Skeletal muscle tissue (tissue), 4 donors: Measurements from ENCODE around the gene TDRD1. TPM values are rescaled to one million over a fixed set of nuclear protein-coding genes. Genes with fewer than 3 reads are reported as not detected.

Experiments used
- H3K27ac ChIP-seq: one replicate; pipeline ENCODE4 v1.7.0; 2013; ENCODE audit warnings: mild to moderate bottlenecking, low read depth, low read length, inconsistent platforms
- H3K27me3 ChIP-seq, 3 donors: one replicate each; pipeline ENCODE4 v1.7.0; 2013; ENCODE audit warnings: low read length in 3 of 3; ENCODE audit not compliant: control insufficient read depth in 3 of 3, insufficient read depth in 3 of 3
- H3K36me3 ChIP-seq, 3 donors: one replicate each; pipeline ENCODE4 v1.7.0; 2013; ENCODE audit warnings: low read length in 3 of 3; ENCODE audit not compliant: control insufficient read depth in 3 of 3, insufficient read depth in 3 of 3
- H3K4me1 ChIP-seq, 3 donors: one replicate each; pipeline ENCODE4 v1.7.0; 2013; ENCODE audit warnings: low read length in 3 of 3, mild to moderate bottlenecking in 3 of 3; ENCODE audit not compliant: control insufficient read depth in 3 of 3, insufficient read depth in 3 of 3
- H3K4me3 ChIP-seq, 3 donors: one replicate each; pipeline ENCODE4 v1.7.0; 2013; ENCODE audit warnings: low read length in 3 of 3
- H3K9ac ChIP-seq, 3 donors: one replicate each; pipeline ENCODE4 v1.7.0; 2013; ENCODE audit warnings: low read length in 3 of 3, mild to moderate bottlenecking in 3 of 3, moderate library complexity in 2 of 3, low read depth in 1 of 3
- H3K9me3 ChIP-seq, 3 donors: one replicate each; pipeline ENCODE4 v1.7.0; 2013; ENCODE audit warnings: low read length in 3 of 3; ENCODE audit not compliant: control insufficient read depth in 3 of 3
- total RNA-seq: library from RNA; depleted of rRNA; stranded (reverse); fragments of >200 nt; gene quantifications from one replicate; pipeline ENCODE4 v1.2.3, GENCODE V29; 2014
- donor health status: Osteomylitis.

Gene TDRD1
- total RNA-seq, 1 donor from 2014 or later: 0.52 TPM

DNA sequence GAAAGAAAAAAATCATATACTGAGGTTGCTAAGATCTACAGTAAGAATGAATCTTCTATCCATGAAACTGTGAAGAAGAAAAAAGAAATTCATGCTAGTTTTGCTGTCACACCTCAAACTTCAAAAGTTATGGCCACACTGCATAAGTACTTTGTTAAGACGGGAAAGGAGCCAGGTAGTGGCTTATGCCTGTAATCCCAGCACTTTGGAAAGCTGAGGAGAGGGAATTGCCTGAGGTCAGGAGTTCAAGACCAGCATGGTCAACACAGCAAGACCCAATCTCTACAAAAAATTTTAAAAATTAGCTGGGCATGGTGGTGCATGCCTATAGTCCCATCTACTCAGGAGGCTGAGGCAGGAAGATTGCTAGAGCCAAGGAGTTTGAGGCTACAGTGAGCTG is 27.3 kb upstream of the TDRD1 start:
- Histone ChIP-seq H3K36me3 (peaks cover 2 to 31% (median 28%) of the 10 kb centered on the region in 3 donors), H3K9me3 (no peaks in the 10 kb centered on the region), H3K27me3 (no peaks in the 10 kb centered on the region), H3K27ac (no peak overlapping the region), H3K4me3 (no peak overlapping the region), H3K9ac (no peak overlapping the region), H3K4me1 (no peaks in the 10 kb centered on the region)

DNA sequence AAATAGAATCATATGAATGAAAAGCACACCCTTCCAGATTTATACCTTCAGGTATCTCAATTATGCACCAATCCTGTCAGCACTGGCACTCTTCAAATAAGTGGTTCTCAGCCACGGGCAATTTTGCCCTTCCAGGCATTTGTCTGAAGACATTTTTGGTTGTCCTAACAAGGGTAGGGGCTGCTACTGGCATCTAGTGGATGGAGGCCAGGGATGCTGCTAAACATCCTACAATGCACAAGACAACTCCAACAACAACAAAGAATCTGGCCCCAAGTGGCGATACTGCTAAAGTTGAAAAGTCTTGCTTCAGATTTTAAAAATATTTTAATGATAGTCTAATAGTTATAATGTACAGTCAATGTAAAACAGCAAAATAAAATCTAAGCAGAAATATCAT is 21.2 kb upstream of the TDRD1 start:
- H3K9me3 ChIP-seq: no peaks in the 10 kb centered on the region
- H3K27ac ChIP-seq: no peak overlapping the region
- H3K36me3 ChIP-seq: peaks cover 2 to 17% (median 13%) of the 10 kb centered on the region in 3 donors
- no peak overlapping the region for H3K4me3 ChIP-seq
- no peaks in the 10 kb centered on the region for H3K27me3 ChIP-seq
- H3K9ac ChIP-seq: no peak overlapping the region
- no peaks in the 10 kb centered on the region for H3K4me1 ChIP-seq

DNA sequence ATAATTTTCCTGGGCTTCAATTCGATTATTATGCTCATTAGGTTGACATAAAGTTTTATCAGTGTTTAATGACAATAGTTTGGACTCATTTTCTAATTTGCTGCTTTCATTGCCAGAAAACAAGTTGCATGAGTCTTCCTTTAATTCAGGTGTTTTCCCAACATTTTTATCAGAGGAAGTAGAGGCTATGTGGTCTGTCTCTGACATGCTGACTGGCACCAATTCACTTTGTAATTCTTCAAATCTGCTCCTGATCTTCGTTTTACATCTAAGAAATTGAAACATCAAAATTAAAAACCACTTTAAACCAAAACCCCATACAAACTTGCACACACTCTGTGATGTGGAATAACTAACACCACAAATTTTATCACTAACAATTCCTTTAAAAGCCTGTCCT is 16.1 kb upstream of the TDRD1 start:
- Histone ChIP-seq H3K27ac (no peak overlapping the region), H3K4me3 (no peak overlapping the region), H3K9me3 (no peaks in the 10 kb centered on the region), H3K36me3 (peaks cover 0 to 2% (median 0%) of the 10 kb centered on the region in 3 donors), H3K9ac (no peak overlapping the region), H3K4me1 (peaks cover 0 to 3% (median 0%) of the 10 kb centered on the region in 3 donors), H3K27me3 (no peaks in the 10 kb centered on the region)

DNA sequence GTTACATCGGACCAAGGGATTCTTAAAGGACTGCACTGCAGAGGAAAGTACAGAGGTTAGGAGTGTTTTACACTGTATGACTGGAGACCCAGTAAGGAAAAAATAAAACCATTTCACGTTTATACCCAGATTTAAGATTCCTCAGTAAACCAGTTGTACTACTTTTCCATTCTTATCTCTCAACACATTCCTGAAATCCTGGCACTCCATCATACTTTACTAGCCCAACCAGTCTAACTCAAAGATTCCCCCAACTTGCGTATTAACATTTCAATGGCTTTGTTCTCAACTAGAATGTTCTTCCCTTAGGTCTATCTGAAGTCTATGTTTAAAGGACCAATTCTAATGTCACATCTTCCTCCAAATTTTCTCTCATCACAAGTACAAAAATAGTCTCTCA is 13.1 kb upstream of the TDRD1 start:
- H3K4me3 ChIP-seq: no peak overlapping the region
- peaks cover 0 to 3% (median 0%) of the 10 kb centered on the region in 3 donors for H3K4me1 ChIP-seq
- no peak overlapping the region for H3K27ac ChIP-seq
- peaks cover 0 to 3% (median 2%) of the 10 kb centered on the region in 3 donors for H3K36me3 ChIP-seq
- no peaks in the 10 kb centered on the region for H3K27me3 ChIP-seq
- H3K9me3 ChIP-seq: peaks cover 0 to 3% (median 0%) of the 10 kb centered on the region in 3 donors
- H3K9ac ChIP-seq: no peak overlapping the region

DNA sequence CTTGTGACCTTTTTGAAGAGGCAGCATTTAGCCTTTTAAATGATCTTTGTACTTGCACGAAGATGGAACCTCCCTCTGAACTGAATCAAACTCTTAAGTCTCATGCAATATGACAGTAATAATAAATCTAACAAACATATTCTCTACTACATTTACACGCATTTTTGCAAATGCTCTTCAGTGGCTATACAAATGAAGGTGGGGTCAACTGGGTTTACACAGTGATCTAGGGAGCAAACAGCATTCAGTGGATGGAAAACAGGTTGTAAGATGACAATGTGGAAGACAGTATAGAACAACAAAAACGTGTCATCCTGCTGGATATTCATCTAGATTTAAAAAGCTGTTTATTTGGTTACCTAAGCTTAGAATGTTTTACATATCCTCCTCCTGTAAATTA is 12.7 kb upstream of the TDRD1 start:
- Histone ChIP-seq H3K36me3 (peaks cover 0 to 3% (median 2%) of the 10 kb centered on the region in 3 donors), H3K4me3 (no peak overlapping the region), H3K9ac (no peak overlapping the region), H3K27me3 (no peaks in the 10 kb centered on the region), H3K27ac (no peak overlapping the region), H3K9me3 (peaks cover 0 to 3% (median 0%) of the 10 kb centered on the region in 3 donors), H3K4me1 (peaks cover 0 to 3% (median 0%) of the 10 kb centered on the region in 3 donors)

DNA sequence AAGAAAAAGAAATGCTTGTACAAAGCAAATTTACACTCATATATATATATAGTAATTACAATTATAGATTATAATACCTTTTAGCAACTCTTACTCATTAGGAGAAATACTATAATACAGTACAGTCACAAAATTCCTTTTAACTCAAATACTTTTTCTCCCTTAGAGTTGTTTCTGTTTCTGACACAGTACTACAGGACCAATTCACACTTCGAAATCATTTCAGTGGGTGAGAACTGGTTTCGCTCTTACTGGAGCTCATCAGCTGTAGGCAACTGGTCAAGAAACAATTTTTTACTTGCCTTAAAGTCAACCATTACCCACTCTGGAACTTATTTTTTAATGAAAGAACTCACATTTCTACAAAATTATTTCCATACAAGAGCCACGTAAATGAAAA is 11.2 kb upstream of the TDRD1 start:
- Histone ChIP-seq H3K36me3 (peaks cover 0 to 3% (median 0%) of the 10 kb centered on the region in 3 donors), H3K9me3 (peaks cover 0 to 3% (median 0%) of the 10 kb centered on the region in 3 donors), H3K9ac (no peak overlapping the region), H3K4me1 (peaks cover 0 to 3% (median 3%) of the 10 kb centered on the region in 3 donors), H3K27me3 (no peaks in the 10 kb centered on the region), H3K27ac (no peak overlapping the region), H3K4me3 (no peak overlapping the region)

DNA sequence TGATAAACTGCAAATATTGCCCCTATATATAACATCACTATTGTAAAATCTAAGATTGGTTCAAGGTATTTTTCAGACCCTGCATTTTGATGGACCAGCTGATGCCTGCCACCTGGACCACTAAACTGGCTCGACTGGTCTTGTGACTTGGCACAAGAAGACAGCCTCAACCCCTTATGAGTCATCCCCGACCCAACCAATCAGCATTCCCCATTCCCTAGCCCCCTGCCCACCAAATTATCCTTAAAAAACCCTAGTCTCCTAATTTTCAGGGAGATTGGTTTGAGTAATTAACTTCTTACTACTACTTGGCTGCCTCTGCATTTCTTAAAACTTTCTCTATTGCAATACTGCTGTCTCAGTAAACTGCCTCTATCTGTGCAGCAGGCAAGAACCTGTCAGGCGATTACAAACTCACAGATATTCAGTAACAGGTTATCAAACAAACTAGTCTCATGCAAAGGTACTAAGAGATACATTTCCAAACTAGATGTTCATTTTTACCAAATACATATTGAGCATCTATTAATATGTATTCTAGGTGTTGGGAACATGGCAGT is 10.6 kb upstream of the TDRD1 start:
- Histone ChIP-seq H3K4me3 (no peak overlapping the region), H3K4me1 (peaks cover 2 to 6% (median 5%) of the 10 kb centered on the region in 3 donors), H3K9ac (no peak overlapping the region), H3K9me3 (peaks cover 0 to 3% (median 0%) of the 10 kb centered on the region in 3 donors), H3K36me3 (peaks cover 0 to 3% (median 0%) of the 10 kb centered on the region in 3 donors), H3K27me3 (no peaks in the 10 kb centered on the region), H3K27ac (no peak overlapping the region)

DNA sequence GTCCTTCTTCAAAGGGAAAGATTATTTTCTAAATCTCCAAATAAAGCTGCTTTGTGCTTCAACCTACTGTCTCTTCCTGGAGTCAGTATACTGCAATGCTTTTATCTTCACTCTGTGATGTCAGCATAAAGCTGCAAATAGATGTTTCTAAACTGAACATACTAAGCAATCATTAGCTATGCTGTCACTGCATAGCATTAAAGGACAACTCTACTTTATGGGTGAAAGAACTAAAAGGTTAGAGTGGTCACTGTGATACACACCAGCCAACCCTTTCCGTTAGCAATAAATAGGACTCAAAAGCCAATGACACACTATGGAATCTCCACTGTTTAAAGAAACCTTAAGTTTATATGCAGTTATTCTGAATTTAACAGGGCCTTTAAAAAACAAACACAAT is 6.9 kb upstream of the TDRD1 start:
- H3K9ac ChIP-seq: peak overlapping the region in 1 of 3 donors; percentile 44
- H3K9me3 ChIP-seq: peaks cover 0 to 3% (median 0%) of the 10 kb centered on the region in 3 donors
- H3K27ac ChIP-seq: no peak overlapping the region
- peaks cover 2 to 12% (median 5%) of the 10 kb centered on the region in 3 donors for H3K4me1 ChIP-seq
- peaks cover 0 to 3% (median 0%) of the 10 kb centered on the region in 3 donors for H3K36me3 ChIP-seq
- peak overlapping the region in 2 of 3 donors; percentile 95 to 96 for H3K4me3 ChIP-seq
- H3K27me3 ChIP-seq: no peaks in the 10 kb centered on the region

DNA sequence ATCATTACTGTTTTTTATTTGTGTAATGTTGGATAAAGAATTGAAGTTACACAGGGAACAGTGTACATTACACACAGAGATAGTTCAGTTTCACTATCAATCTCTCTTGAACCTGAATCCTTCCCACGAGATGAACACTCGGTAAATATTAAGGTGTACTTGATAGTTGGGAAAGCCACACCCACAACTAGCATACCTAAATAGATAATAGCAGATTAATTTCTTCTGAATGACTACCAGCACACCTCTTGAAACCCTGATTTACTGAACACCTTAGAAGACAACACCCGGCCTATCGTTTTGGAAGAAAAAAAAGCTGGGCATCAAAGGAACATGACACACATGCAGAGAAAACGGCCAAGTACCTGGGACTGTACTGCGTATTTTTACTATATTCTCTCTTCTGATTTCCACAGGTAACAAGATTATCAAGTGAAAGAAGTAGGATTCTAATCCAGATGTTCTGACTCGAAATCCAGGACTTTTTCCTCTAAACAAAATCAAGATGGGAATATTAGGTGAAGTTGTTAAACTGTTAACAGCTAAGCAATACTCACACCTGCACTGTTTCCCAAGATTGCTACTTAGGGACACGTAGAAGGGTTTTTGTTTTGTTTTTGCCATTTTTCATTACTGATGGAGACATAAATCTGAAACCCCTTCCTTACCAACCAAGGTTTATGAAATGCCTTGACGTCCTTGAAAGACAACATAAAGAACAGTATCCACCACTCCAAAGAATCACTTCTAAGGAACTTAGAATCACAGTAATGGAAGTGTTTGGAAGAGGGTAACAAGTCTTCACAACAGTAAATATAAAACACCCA is 6.2 kb upstream of the TDRD1 start:
- peaks cover 0 to 3% (median 0%) of the 10 kb centered on the region in 3 donors for H3K9me3 ChIP-seq
- peak overlapping the region; percentile 95 to 97 (median 96) for H3K4me3 ChIP-seq
- peaks cover 0 to 3% (median 0%) of the 10 kb centered on the region in 3 donors for H3K36me3 ChIP-seq
- H3K9ac ChIP-seq: peak overlapping the region; percentile 97 to 99 (median 99)
- H3K27me3 ChIP-seq: no peaks in the 10 kb centered on the region
- H3K27ac ChIP-seq: peak overlapping the region; percentile 96
- H3K4me1 ChIP-seq: peaks cover 2 to 12% (median 5%) of the 10 kb centered on the region in 3 donors

DNA sequence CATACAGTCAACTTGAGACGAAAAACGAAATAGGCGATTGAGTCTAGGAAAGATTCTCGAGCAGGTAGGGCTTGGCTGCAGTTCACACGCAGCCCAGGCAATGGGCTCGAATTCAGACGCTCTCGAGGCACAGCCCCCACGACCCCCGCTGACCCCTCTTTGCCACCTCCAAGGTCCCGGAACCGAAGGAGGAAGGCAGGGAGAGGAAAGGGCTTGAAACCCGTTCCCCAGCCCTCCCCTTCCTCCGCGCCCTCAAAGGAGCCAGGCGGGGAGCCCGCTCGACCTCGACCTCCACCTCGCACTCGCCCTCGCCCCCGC is 5.6 kb upstream of the TDRD1 start:
- Histone ChIP-seq H3K4me1 (peaks cover 2 to 12% (median 5%) of the 10 kb centered on the region in 3 donors), H3K36me3 (peaks cover 0 to 3% (median 0%) of the 10 kb centered on the region in 3 donors), H3K9ac (peak overlapping the region; percentile 97 to 99 (median 99)), H3K27ac (peak overlapping the region; percentile 96), H3K9me3 (peaks cover 0 to 2% (median 0%) of the 10 kb centered on the region in 3 donors), H3K27me3 (no peaks in the 10 kb centered on the region), H3K4me3 (peak overlapping the region; percentile 95 to 97 (median 96))
